ENCODE measurements around the gene HUWE1. TPM values are rescaled to one million over a fixed set of nuclear protein-coding genes. Genes with fewer than 3 reads are reported as not detected.
A peak's percentile ranks its signal among the peaks of the same experiment; 100 is the strongest.

The HUWE1 gene
- total and polyA plus RNA-seq, 9 of the 15 experiments (the other 6 are each of a cell fraction or from before 2014, with no cell fraction given) = 23.9 to 204 (median 65.1) TPM

GRCh38 chrX:53695946-53696549 lies 9.5 kb upstream of the HUWE1 start:
- no TSS peak for BruUV-seq (replicated peaks)
- no peak for ATAC-seq
- intact Hi-C loops (cut with micrococcal nuclease) (no loop called here), in situ Hi-C loops (cut with MboI) (no loop called here)
- no peaks in the 10 kb centered on the region for H4K20me1 ChIP-seq (replicated peaks; ENCODE audit: control insufficient read depth, insufficient read depth, low read length)
- H2AFZ ChIP-seq (ENCODE audit: low read depth, low read length) = no peak overlapping the region
- no peaks in the 10 kb centered on the region for H3K79me2 ChIP-seq (ENCODE audit: control insufficient read depth, insufficient read depth, low read length)
- no peak for FAIRE-seq
- no peak for DNase-seq (ENCODE audit: extremely low read depth in 1 of 4, low spot score in 3 of 4)
- no peaks in the 10 kb centered on the region for H3K4me1 ChIP-seq (replicated peaks in 1 of 2; ENCODE audit: control insufficient read depth in 2 of 2, insufficient read depth in 2 of 2, low read length in 2 of 2)
- ChIA-PET CTCF (ENCODE audit: low intra/inter-chr PET ratio) (no interaction called here), POLR2A (interaction anchor here (0.5 kb wide), 1 partner anchor 13 kb away, joined by 3 read pairs; no protein-coding TSS in a partner anchor)
- H3K9me1 ChIP-seq (ENCODE audit: control insufficient read depth, insufficient read depth, low read length) = no peaks in the 10 kb centered on the region
- H3K36me3 ChIP-seq (ENCODE audit: control insufficient read depth, insufficient read depth, low read length) = no peaks in the 10 kb centered on the region
- no peaks in the 10 kb centered on the region for H3K9me3 ChIP-seq (replicated peaks; ENCODE audit: control insufficient read depth, insufficient read depth, low read depth, low read length)
- 18% methylated on average over 9 of the region's 10 CpGs for WGBS (ENCODE audit: insufficient coverage, low coverage, missing lambda C conversion rate)
- peaks cover 0 to 5% of the 10 kb centered on the region in 2 experiments; a peak in 1 of 5 replicates for H3K27me3 ChIP-seq (ENCODE audit: control insufficient read depth in 2 of 2, insufficient read depth in 2 of 2, low read length in 2 of 2)
- H3K4me2 ChIP-seq (ENCODE audit: insufficient read depth, low read length) = no peak overlapping the region
- no peak overlapping the region for H3K27ac ChIP-seq (ENCODE audit: extremely low read depth, low read depth, low read length)
- no peak for TF ChIP-seq SP1 (CRISPR knock-in tag; IDR thresholded peaks at IDR 0.05)
- TF ChIP-seq RFX1 (IDR thresholded peaks at IDR 0.05) = peak; percentile 27; the same call in 1 of the 2 replicates
- no peak overlapping the region for H3K4me3 ChIP-seq
- no peak overlapping the region for H3K9ac ChIP-seq (ENCODE audit: insufficient read depth in 1 of 2, low read depth in 2 of 2, low read length in 2 of 2)

- H3K36me3 ChIP-seq (ENCODE audit: control insufficient read depth, insufficient read depth, low read length) = no peaks in the 10 kb centered on the region
- POLR2A ChIA-PET = no interaction called here
- WGBS (ENCODE audit: insufficient coverage, low coverage, missing lambda C conversion rate) = 30% methylated on average over 1 of the region's 1 CpG
- no TSS peak for BruUV-seq (replicated peaks)
- intact Hi-C loops (cut with micrococcal nuclease) = no loop called here
- CTCF ChIA-PET (ENCODE audit: low intra/inter-chr PET ratio) = no interaction called here
- no peak for DNase-seq (ENCODE audit: extremely low read depth in 1 of 4, low spot score in 3 of 4)
- no peak overlapping the region for H3K4me3 ChIP-seq
- H3K27me3 ChIP-seq (ENCODE audit: control insufficient read depth in 2 of 2, insufficient read depth in 2 of 2, low read length in 2 of 2) = peaks cover 0 to 5% of the 10 kb centered on the region in 2 experiments; a peak in 1 of 5 replicates
- H2AFZ ChIP-seq (ENCODE audit: low read depth, low read length) = no peak overlapping the region
- H3K9ac ChIP-seq (ENCODE audit: insufficient read depth in 1 of 2, low read depth in 2 of 2, low read length in 2 of 2) = no peak overlapping the region
- ATAC-seq = no peak
- no peaks in the 10 kb centered on the region for H4K20me1 ChIP-seq (replicated peaks; ENCODE audit: control insufficient read depth, insufficient read depth, low read length)
- H3K27ac ChIP-seq (ENCODE audit: extremely low read depth, low read depth, low read length) = no peak overlapping the region
- H3K79me2 ChIP-seq (ENCODE audit: control insufficient read depth, insufficient read depth, low read length) = no peaks in the 10 kb centered on the region
- no peaks in the 10 kb centered on the region for H3K9me1 ChIP-seq (ENCODE audit: control insufficient read depth, insufficient read depth, low read length)
- H3K9me3 ChIP-seq (replicated peaks; ENCODE audit: control insufficient read depth, insufficient read depth, low read depth, low read length) = no peaks in the 10 kb centered on the region
- no peak overlapping the region for H3K4me2 ChIP-seq (ENCODE audit: insufficient read depth, low read length)
- no peaks in the 10 kb centered on the region for H3K4me1 ChIP-seq (replicated peaks in 1 of 2; ENCODE audit: control insufficient read depth in 2 of 2, insufficient read depth in 2 of 2, low read length in 2 of 2)
- no peak for FAIRE-seq
- in situ Hi-C loops (cut with MboI) = no loop called here
- TF ChIP-seq AFF1 (IDR thresholded peaks at IDR 0.05; ENCODE audit: low read depth in 1 of 2, partially characterized antibody in 2 of 2) (no peak), ATF2 (CRISPR knock-in tag; IDR thresholded peaks at IDR 0.05) (no peak), TOE1 (IDR thresholded peaks at IDR 0.05; ENCODE audit: borderline replicate concordance) (no peak), TOE1 (CRISPR knock-in tag; IDR thresholded peaks at IDR 0.05; ENCODE audit: borderline replicate concordance, low read depth) (no peak), ZNF785 (CRISPR knock-in tag; IDR thresholded peaks at IDR 0.05) (no peak), ATF7 (IDR thresholded peaks at IDR 0.05) (no peak)
These were observed 8.1 kb upstream of the HUWE1 start for GRCh38 chrX:53694642-53695041.

Data from K562 (cell line).